Activated CD8-positive, alpha-beta T cell treated with anti-CD3 and anti-CD28 coated beads for 36 hours (primary cell): ENCODE data around the gene SELL. TPM values are rescaled to one million over a fixed set of nuclear protein-coding genes. Genes with fewer than 3 reads are reported as not detected.
"Not testable (repeated sequence)": the region's sequence is repeated elsewhere in the genome, so short reads cannot be mapped to it uniquely, and the experiment has no call there.

Experiments used
- ATAC-seq: fragments of 200-7000 bp; cut with Tn5 transposase; one replicate; pipeline ENCODE4 v1.10.0; 2021; ENCODE audit warnings: mild to moderate bottlenecking, moderate library complexity
- CTCF ChIA-PET: fragments of 350-600 bp; sonication (Branson Sonifier 250); formaldehyde crosslinking; loops from one replicate; lab custom pipeline; 2021; ENCODE audit warnings: antibody characterized with exemption; lab: Charles Lee
- POLR2A ChIA-PET: fragments of 350-600 bp; sonication (Branson Sonifier 250); formaldehyde crosslinking; loops from one replicate; lab custom pipeline; 2021; ENCODE audit warnings: antibody characterized with exemption; lab: Charles Lee
- DNase-seq: peaks from one replicate; pipeline ENCODE4 v3.0.0-alpha.2; 2020
- H3K27ac Mint-ChIP-seq: one replicate; pipeline ENCODE4 v1.8.0; 2021; ENCODE audit warnings: mild to moderate bottlenecking, mixed read lengths
- H3K27me3 Mint-ChIP-seq: one replicate; pipeline ENCODE4 v1.8.0; 2021; ENCODE audit warnings: mixed read lengths
- H3K36me3 Mint-ChIP-seq: one replicate; pipeline ENCODE4 v1.8.0; 2021; ENCODE audit warnings: low read depth, mixed read lengths
- H3K4me1 Mint-ChIP-seq: one replicate; pipeline ENCODE4 v1.8.0; 2021; ENCODE audit warnings: low read depth, mixed read lengths
- H3K4me3 Mint-ChIP-seq: one replicate; pipeline ENCODE4 v1.8.0; 2021; ENCODE audit warnings: mild to moderate bottlenecking, moderate library complexity, mixed read lengths
- H3K9me3 Mint-ChIP-seq: one replicate; pipeline ENCODE4 v1.8.0; 2021; ENCODE audit warnings: mixed read lengths
- intact Hi-C: fragments of 100-400 bp; cut with micrococcal nuclease; formaldehyde crosslinking; loops from one replicate; pipeline ENCODE4 v1.10.0; 2022
- total RNA-seq, 2 experiments: library from RNA; stranded (reverse); gene quantifications; one replicate each; pipeline ENCODE4 v1.2.3, GENCODE V29; 2021
- TF ChIP-seq, protein P1 (sequence below): fragments of 200-600 bp; IDR thresholded peaks from one replicate; pipeline ENCODE4 v1.8.0; 2022; ENCODE audit warnings: antibody characterized with exemption, mild to moderate bottlenecking

The SELL gene
- total RNA-seq, 2 experiments from 2014 or later = 105 to 110 TPM

DNA sequence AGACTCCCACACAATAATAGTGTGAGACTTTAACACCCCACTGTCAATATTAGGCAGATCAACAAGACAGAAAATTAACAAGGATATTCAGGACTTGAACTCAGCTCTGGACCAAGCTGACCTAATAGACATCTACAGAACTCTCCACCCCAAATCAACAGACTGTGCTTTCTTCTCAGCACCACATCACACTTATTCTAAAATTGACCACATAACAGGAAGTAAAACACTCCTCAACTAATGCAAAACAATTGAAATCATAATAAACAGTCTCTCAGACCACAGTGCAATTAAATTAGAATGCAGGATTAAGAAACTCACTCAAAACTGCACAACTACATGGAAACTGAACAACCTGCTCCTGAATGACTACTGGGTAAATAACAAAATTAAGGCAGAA is 52.6 kb downstream of the SELL start:
- not testable (repeated sequence) for H3K4me3 Mint-ChIP-seq, H3K27me3 Mint-ChIP-seq

DNA sequence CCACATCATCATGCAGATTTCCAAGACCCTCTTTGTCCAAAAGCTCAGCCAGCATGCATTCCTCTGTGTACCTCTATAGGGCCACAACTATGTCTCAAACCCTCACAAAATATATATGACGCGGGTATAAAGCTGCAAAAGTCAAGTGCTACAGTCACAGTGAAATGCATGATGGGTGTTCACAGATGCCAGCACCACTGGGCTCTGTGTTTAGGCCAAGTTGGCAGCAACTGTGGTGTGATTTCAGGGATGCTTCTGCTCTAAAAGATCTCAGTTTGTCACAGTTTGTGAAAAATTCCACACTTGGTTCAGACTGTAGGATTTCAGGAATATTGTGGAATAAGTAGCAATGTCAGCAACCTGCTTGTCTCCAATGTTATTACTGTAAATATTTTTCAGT is 57.5 kb downstream of the SELL start:
- intact Hi-C loops = no loop called here
- CTCF ChIA-PET = no interaction called here
- POLR2A ChIA-PET = no interaction called here
- H3K4me3 Mint-ChIP-seq = no peak overlapping the region
- H3K4me1 Mint-ChIP-seq = peaks cover 50% of the 10 kb centered on the region
- no peak overlapping the region for H3K27ac Mint-ChIP-seq
- DNase-seq (no peak), ATAC-seq (no peak)
- TF ChIP-seq, protein P1, sequence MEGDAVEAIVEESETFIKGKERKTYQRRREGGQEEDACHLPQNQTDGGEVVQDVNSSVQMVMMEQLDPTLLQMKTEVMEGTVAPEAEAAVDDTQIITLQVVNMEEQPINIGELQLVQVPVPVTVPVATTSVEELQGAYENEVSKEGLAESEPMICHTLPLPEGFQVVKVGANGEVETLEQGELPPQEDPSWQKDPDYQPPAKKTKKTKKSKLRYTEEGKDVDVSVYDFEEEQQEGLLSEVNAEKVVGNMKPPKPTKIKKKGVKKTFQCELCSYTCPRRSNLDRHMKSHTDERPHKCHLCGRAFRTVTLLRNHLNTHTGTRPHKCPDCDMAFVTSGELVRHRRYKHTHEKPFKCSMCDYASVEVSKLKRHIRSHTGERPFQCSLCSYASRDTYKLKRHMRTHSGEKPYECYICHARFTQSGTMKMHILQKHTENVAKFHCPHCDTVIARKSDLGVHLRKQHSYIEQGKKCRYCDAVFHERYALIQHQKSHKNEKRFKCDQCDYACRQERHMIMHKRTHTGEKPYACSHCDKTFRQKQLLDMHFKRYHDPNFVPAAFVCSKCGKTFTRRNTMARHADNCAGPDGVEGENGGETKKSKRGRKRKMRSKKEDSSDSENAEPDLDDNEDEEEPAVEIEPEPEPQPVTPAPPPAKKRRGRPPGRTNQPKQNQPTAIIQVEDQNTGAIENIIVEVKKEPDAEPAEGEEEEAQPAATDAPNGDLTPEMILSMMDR = no peak
- H3K36me3 Mint-ChIP-seq = peaks cover 7% of the 10 kb centered on the region
- H3K27me3 Mint-ChIP-seq = no peaks in the 10 kb centered on the region
- H3K9me3 Mint-ChIP-seq = peaks cover 21% of the 10 kb centered on the region

More for the DNA sequence above, 52.6 kb downstream of the SELL start:
- Mint-ChIP-seq H3K27ac (peak overlapping the region; percentile 19), H3K36me3 (peaks cover 28% of the 10 kb centered on the region), H3K9me3 (peaks cover 39% of the 10 kb centered on the region), H3K4me1 (peaks cover 60% of the 10 kb centered on the region)
- DNase-seq, ATAC-seq, intact Hi-C loops: not testable (repeated sequence)
- CTCF ChIA-PET = interaction anchor here (1.2 to 3.5 kb wide), 2 partner anchors 10 to 57 kb away, joined by 3 to 12 read pairs; no protein-coding TSS in a partner anchor
- POLR2A ChIA-PET = interaction anchor here (0.9 kb wide), 1 partner anchor 49 kb away, joined by 3 read pairs; no protein-coding TSS in a partner anchor

DNA sequence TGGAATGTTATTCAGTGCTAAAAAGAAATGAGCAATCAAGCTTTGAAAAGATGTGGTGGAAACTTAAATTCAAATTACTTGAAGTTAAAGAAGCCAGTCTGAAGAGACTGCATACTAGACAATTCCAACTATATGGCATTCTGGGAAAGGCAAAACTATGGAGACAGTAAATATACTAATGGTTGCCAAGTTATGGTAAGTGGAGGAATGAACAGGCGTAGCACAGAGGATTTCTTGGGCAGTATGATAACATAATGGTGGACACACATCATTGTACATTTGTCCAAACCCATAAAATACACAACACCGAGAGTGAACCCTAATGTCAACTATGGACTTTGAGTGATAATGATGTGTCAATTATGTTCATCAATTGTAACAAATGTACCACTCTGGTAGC is 60.4 kb downstream of the SELL start:
- no peak overlapping the region for H3K27ac Mint-ChIP-seq
- H3K27me3 Mint-ChIP-seq = no peaks in the 10 kb centered on the region
- TF ChIP-seq, protein P1 = no peak

DNA sequence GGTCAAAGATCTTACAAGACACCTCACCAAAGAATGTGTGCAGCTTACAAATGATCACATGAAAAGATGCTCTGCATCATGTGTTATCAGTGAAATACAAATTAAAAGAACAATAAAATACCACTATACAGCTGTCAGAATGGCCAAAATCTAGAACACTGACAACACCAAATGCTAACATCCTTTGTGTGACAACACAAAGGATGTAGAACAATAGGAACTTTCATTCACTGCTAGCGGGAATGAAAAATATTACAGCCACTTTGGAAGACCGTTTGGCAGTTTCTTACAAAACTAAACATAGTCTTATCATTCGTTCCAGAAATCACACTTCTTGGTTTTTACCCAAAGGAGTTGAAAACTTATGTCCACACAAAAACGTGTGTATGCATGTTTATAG is 60.9 kb downstream of the SELL start:
- ChIA-PET POLR2A (interaction anchor here (1.0 kb wide), 1 partner anchor 58 kb away, joined by 3 read pairs; no protein-coding TSS in a partner anchor), CTCF (interaction anchor here (1.0 to 1.9 kb wide), 3 partner anchors 46 to 62 kb away, joined by 3 to 4 read pairs (median 3); no protein-coding TSS in a partner anchor)
- intact Hi-C loops = no loop called here
- H3K27ac Mint-ChIP-seq = no peak overlapping the region
- DNase-seq (no peak), ATAC-seq (no peak)
- H3K9me3 Mint-ChIP-seq = peaks cover 10% of the 10 kb centered on the region
- H3K4me1 Mint-ChIP-seq = peaks cover 42% of the 10 kb centered on the region
- TF ChIP-seq, protein P1 = no peak
- peaks cover 6% of the 10 kb centered on the region for H3K36me3 Mint-ChIP-seq
- no peak overlapping the region for H3K4me3 Mint-ChIP-seq
- H3K27me3 Mint-ChIP-seq = no peaks in the 10 kb centered on the region

More for the DNA sequence above, 60.4 kb downstream of the SELL start:
- ChIA-PET CTCF (interaction anchor here (1.9 kb wide), 1 partner anchor 45 kb away, joined by 4 read pairs; no protein-coding TSS in a partner anchor), POLR2A (interaction anchor here (1.0 kb wide), 1 partner anchor 57 kb away, joined by 3 read pairs; no protein-coding TSS in a partner anchor)
- peaks cover 10% of the 10 kb centered on the region for H3K9me3 Mint-ChIP-seq
- ATAC-seq (no peak), DNase-seq (no peak)
- intact Hi-C loops = no loop called here
- H3K36me3 Mint-ChIP-seq = peaks cover 6% of the 10 kb centered on the region
- no peak overlapping the region for H3K4me3 Mint-ChIP-seq
- H3K4me1 Mint-ChIP-seq = peaks cover 46% of the 10 kb centered on the region

DNA sequence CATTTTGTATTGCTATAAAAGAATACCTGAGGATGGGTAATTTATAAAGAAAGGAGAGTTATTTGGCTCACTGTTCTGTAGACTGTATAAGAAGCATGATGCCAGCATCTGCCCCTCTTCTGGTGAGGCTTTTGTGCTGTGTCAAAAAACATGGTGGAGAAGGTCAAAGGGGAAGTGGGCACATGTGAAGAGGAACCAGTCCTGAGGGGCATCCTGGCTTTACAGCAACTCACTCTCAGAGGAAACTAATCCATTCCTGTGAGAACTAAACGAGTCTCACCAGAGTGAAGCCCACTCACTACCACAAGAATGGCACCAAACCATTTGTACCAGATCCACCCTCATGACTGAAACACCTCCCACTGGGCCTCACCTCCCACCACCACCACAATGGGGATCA is 62.7 kb downstream of the SELL start:
- H3K27ac Mint-ChIP-seq = peak overlapping the region; percentile 58
- peaks cover 33% of the 10 kb centered on the region for H3K4me1 Mint-ChIP-seq
- POLR2A ChIA-PET = interaction anchor here (1.9 kb wide), 1 partner anchor 26 kb away, joined by 5 read pairs; no protein-coding TSS in a partner anchor
- peaks cover 7% of the 10 kb centered on the region for H3K9me3 Mint-ChIP-seq
- H3K27me3 Mint-ChIP-seq = no peaks in the 10 kb centered on the region
- ATAC-seq (peak; percentile 37), DNase-seq (no peak)
- CTCF ChIA-PET = no interaction called here
- intact Hi-C loops = no loop called here
- TF ChIP-seq, protein P1 = no peak
- H3K4me3 Mint-ChIP-seq = no peak overlapping the region
- H3K36me3 Mint-ChIP-seq = peaks cover 4% of the 10 kb centered on the region
